HepG2 (cell line): ENCODE measurements around the gene HAUS5. TPM values are rescaled to one million over a fixed set of nuclear protein-coding genes. Genes with fewer than 3 reads are reported as not detected.

Source experiments
- GATAD2A ChIP-seq: IDR thresholded peaks from 2 replicates; pipeline ENCODE4 v1.6.1; 2016
- GFI1 ChIP-seq: sonication (generic); formaldehyde crosslinking; IDR thresholded peaks from 2 replicates; pipeline ENCODE4 v1.5.0; 2020; ENCODE audit warnings: missing genetic modification reagents, mild to moderate bottlenecking, borderline replicate concordance
- GMEB1 ChIP-seq: sonication (generic); formaldehyde crosslinking; IDR thresholded peaks from 2 replicates; pipeline ENCODE4 v1.5.1; 2020; ENCODE audit warnings: missing genetic modification reagents, mild to moderate bottlenecking, borderline replicate concordance
- KDM5B ChIP-seq: sonication (generic); formaldehyde crosslinking; IDR thresholded peaks from 2 replicates; pipeline ENCODE4 v1.4.0; 2020; ENCODE audit warnings: missing genetic modification reagents, mild to moderate bottlenecking, borderline replicate concordance
- LRRFIP1 ChIP-seq: sonication (generic); formaldehyde crosslinking; conservative IDR thresholded peaks from 2 replicates; pipeline ENCODE4 v1.4.0; 2020; ENCODE audit warnings: missing genetic modification reagents
- MYC ChIP-seq: sonication (generic); formaldehyde crosslinking; IDR thresholded peaks from 2 replicates; pipeline ENCODE4 v1.9.0; 2021; ENCODE audit warnings: missing genetic modification reagents, borderline replicate concordance
- NFYB ChIP-seq: sonication (generic); formaldehyde crosslinking; IDR thresholded peaks from 2 replicates; pipeline ENCODE4 v1.4.0; 2020; ENCODE audit warnings: missing genetic modification reagents
- NR2F1 ChIP-seq, 2 experiments: fragments of 450-650 bp in 1 of 2; formaldehyde crosslinking in 1 of 2; IDR thresholded peaks; 2 replicates each; pipeline versions ENCODE4 v1.5.0 to v1.6.1; 2016 to 2020; ENCODE audit warnings: mild to moderate bottlenecking in 1 of 2, missing compliant biosample characterization in 1 of 2, missing genetic modification reagents in 1 of 2, moderate library complexity in 1 of 2
- PLRG1 ChIP-seq: fragments of 450-650 bp; conservative IDR thresholded peaks from 2 replicates; pipeline ENCODE4 v1.6.1; 2016
- THAP11 ChIP-seq: IDR thresholded peaks from 2 replicates; pipeline ENCODE4 v1.6.1; 2016; ENCODE audit warnings: missing biosample characterization, missing genetic modification reagents
- U2AF2 ChIP-seq: fragments of 200-400 bp; formaldehyde crosslinking; IDR thresholded peaks from 2 replicates; pipeline ENCODE4 v1.6.1; 2017; ENCODE audit warnings: low read depth, mild to moderate bottlenecking, low read length
- ZBTB34 ChIP-seq: sonication (generic); formaldehyde crosslinking; IDR thresholded peaks from 2 replicates; pipeline ENCODE4 v1.8.0; 2022; ENCODE audit warnings: mild to moderate bottlenecking, missing genetic modification reagents
- ZFP41 ChIP-seq: sonication (generic); formaldehyde crosslinking; IDR thresholded peaks from 2 replicates; pipeline ENCODE4 v1.4.0; 2020; ENCODE audit warnings: mild to moderate bottlenecking, missing genetic modification reagents, borderline replicate concordance
- ZNF430 ChIP-seq: sonication (generic); formaldehyde crosslinking; IDR thresholded peaks from 2 replicates; pipeline ENCODE4 v1.9.0; 2021; ENCODE audit warnings: mild to moderate bottlenecking, missing genetic modification reagents
- ZNF484 ChIP-seq: sonication (generic); formaldehyde crosslinking; IDR thresholded peaks from 2 replicates; pipeline ENCODE4 v1.5.1; 2020; ENCODE audit warnings: mild to moderate bottlenecking, low read depth, missing genetic modification reagents, borderline replicate concordance
- polyA plus RNA-seq, 8 experiments: library from polyadenylated mRNA; depleted of rRNA in 3 of 8; stranded (reverse) in 7 of 8; unstranded in 1 of 8; fragments of >200 nt; fragmentation: Illumina TruSeq in 4 of 8; extraction: Trizol in 4 of 8; gene quantifications; 2 replicates each; pipeline versions ENCODE4 v1.2.1 to v1.2.3, GENCODE V29; 2011 to 2016; ENCODE audit warnings: low read depth in 4 of 8, missing spikeins in 1 of 8, mixed read lengths in 1 of 8; ENCODE audit not compliant: insufficient read depth in 1 of 8
- total RNA-seq, 5 experiments: library from RNA; depleted of rRNA; stranded (reverse); fragments of >200 nt; fragmentation: Illumina TruSeq; extraction: Trizol; gene quantifications; 2 replicates each; pipeline ENCODE4 v1.2.3, GENCODE V29; 2016; ENCODE audit warnings: low read depth in 1 of 5
- TF ChIP-seq, protein P1 (sequence below): IDR thresholded peaks from 2 replicates; pipeline ENCODE4 v1.6.1; 2016
- TF ChIP-seq, protein P2 (sequence below): sonication (generic); formaldehyde crosslinking; conservative IDR thresholded peaks from 2 replicates; pipeline ENCODE4 v1.8.1; 2023; ENCODE audit warnings: missing genetic modification reagents
- TF ChIP-seq, protein P3 (sequence below): sonication (generic); formaldehyde crosslinking; IDR thresholded peaks from 2 replicates; pipeline ENCODE4 v1.4.0; 2020; ENCODE audit warnings: missing genetic modification reagents

The HAUS5 gene
- total and polyA plus RNA-seq, 2 of the 13 experiments (the other 11 are each of a cell fraction or from before 2014, with no cell fraction given): 10.3 to 17.7 TPM

- no peak for TF ChIP-seq LRRFIP1
- TF ChIP-seq MYC (CRISPR knock-in tag): peak; percentile 90
- peak; percentile 15; the same call in 1 of the 2 replicates for TF ChIP-seq GATAD2A (CRISPR knock-in tag)
- TF ChIP-seq ZNF484 (CRISPR knock-in tag): no peak
- TF ChIP-seq ZNF430 (CRISPR knock-in tag): peak; percentile 75; the same call in 1 of the 2 replicates
- TF ChIP-seq GFI1 (CRISPR knock-in tag): no peak
- no peak for TF ChIP-seq ZFP41 (CRISPR knock-in tag)
- TF ChIP-seq U2AF2: no peak
- TF ChIP-seq ZBTB34: no peak
- TF ChIP-seq NR2F1 (CRISPR knock-in tag; IDR thresholded peaks at IDR 0.05): no peak
- TF ChIP-seq, protein P1, sequence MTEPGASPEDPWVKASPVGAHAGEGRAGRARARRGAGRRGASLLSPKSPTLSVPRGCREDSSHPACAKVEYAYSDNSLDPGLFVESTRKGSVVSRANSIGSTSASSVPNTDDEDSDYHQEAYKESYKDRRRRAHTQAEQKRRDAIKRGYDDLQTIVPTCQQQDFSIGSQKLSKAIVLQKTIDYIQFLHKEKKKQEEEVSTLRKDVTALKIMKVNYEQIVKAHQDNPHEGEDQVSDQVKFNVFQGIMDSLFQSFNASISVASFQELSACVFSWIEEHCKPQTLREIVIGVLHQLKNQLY (CRISPR knock-in tag): no peak; the same call in 1 of the 2 replicates
- TF ChIP-seq, protein P2, sequence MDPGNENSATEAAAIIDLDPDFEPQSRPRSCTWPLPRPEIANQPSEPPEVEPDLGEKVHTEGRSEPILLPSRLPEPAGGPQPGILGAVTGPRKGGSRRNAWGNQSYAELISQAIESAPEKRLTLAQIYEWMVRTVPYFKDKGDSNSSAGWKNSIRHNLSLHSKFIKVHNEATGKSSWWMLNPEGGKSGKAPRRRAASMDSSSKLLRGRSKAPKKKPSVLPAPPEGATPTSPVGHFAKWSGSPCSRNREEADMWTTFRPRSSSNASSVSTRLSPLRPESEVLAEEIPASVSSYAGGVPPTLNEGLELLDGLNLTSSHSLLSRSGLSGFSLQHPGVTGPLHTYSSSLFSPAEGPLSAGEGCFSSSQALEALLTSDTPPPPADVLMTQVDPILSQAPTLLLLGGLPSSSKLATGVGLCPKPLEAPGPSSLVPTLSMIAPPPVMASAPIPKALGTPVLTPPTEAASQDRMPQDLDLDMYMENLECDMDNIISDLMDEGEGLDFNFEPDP (CRISPR knock-in tag): no peak
- TF ChIP-seq NFYB (CRISPR knock-in tag): no peak
- TF ChIP-seq PLRG1: no peak
- TF ChIP-seq, protein P3, sequence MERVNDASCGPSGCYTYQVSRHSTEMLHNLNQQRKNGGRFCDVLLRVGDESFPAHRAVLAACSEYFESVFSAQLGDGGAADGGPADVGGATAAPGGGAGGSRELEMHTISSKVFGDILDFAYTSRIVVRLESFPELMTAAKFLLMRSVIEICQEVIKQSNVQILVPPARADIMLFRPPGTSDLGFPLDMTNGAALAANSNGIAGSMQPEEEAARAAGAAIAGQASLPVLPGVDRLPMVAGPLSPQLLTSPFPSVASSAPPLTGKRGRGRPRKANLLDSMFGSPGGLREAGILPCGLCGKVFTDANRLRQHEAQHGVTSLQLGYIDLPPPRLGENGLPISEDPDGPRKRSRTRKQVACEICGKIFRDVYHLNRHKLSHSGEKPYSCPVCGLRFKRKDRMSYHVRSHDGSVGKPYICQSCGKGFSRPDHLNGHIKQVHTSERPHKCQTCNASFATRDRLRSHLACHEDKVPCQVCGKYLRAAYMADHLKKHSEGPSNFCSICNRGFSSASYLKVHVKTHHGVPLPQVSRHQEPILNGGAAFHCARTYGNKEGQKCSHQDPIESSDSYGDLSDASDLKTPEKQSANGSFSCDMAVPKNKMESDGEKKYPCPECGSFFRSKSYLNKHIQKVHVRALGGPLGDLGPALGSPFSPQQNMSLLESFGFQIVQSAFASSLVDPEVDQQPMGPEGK (CRISPR knock-in tag): peak; percentile 73
- TF ChIP-seq GMEB1 (CRISPR knock-in tag): peak; percentile 68; the same call in 1 of the 2 replicates
- peak; percentile 67 for TF ChIP-seq KDM5B (CRISPR knock-in tag)
- TF ChIP-seq THAP11 (CRISPR knock-in tag): peak; percentile 76
These were observed 31.0 kb downstream of the HAUS5 start (continued) for GRCh38 chr19:35643255-35644205.
